HG02852 (cell line): ENCODE data around the gene UBE2Q2.
"Not testable (repeated sequence)": the region's sequence is repeated elsewhere in the genome, so short reads cannot be mapped to it uniquely, and the experiment has no call there.

Experiments
- ATAC-seq: cut with Tn5 transposase; IDR thresholded peaks from one replicate; pipeline ENCODE4 v1.9.1; 2021; ENCODE audit warnings: mild to moderate bottlenecking, moderate library complexity; ENCODE audit not compliant: unreplicated experiment

Gene UBE2Q2

GRCh38 chr15:75823860-75824613 is 19.2 kb upstream of the UBE2Q2 start:
- ATAC-seq = no peak

GRCh38 chr15:75827691-75828090 is 15.6 kb upstream of the UBE2Q2 start:
- no peak for ATAC-seq

GRCh38 chr15:75828429-75828828 is 14.8 kb upstream of the UBE2Q2 start:
- ATAC-seq = no peak

GRCh38 chr15:75830910-75831805 is 12.1 kb upstream of the UBE2Q2 start:
- no peak for ATAC-seq

- no peak for ATAC-seq
Observed at GRCh38 chr15:75831806-75832102, 11.5 kb upstream of the UBE2Q2 start.

- ATAC-seq = no peak
Observed at GRCh38 chr15:75832114-75832513, 11.1 kb upstream of the UBE2Q2 start.

GRCh38 chr15:75834021-75834420 is 9.2 kb upstream of the UBE2Q2 start:
- ATAC-seq = no peak

- ATAC-seq = no peak
Observed at GRCh38 chr15:75835990-75836958, 7.0 kb upstream of the UBE2Q2 start.

- ATAC-seq = peak; percentile 62
Observed at GRCh38 chr15:75836959-75837334, 6.3 kb upstream of the UBE2Q2 start.

- no peak for ATAC-seq
Observed at GRCh38 chr15:75840659-75841058, 2.6 kb upstream of the UBE2Q2 start.

GRCh38 chr15:75841626-75842025 is 1.6 kb upstream of the UBE2Q2 start:
- ATAC-seq = no peak

GRCh38 chr15:75843678-75844581 is 683 bp downstream of the UBE2Q2 start:
- ATAC-seq = peak; percentile 58

GRCh38 chr15:75844629-75845335 is 1.5 kb downstream of the UBE2Q2 start:
- no peak for ATAC-seq

GRCh38 chr15:75849167-75849566 is 5.9 kb downstream of the UBE2Q2 start:
- ATAC-seq = no peak

- ATAC-seq = no peak
Observed at GRCh38 chr15:75850708-75851107, 7.5 kb downstream of the UBE2Q2 start.

- ATAC-seq = not testable (repeated sequence)
Observed at GRCh38 chr15:75851566-75851965, 8.3 kb downstream of the UBE2Q2 start.

GRCh38 chr15:75857886-75858285 is 14.6 kb downstream of the UBE2Q2 start:
- no peak for ATAC-seq

GRCh38 chr15:75861750-75862402 is 18.6 kb downstream of the UBE2Q2 start:
- ATAC-seq = no peak

- no peak for ATAC-seq
Observed at GRCh38 chr15:75862796-75863195, 19.5 kb downstream of the UBE2Q2 start.
